GM13976 (cell line): Measurements from ENCODE around the gene MICU1.

Experiments used
- DNase-seq: peaks from one replicate; pipeline ENCODE4 v3.0.0; 2012; ENCODE audit warnings: low spot score
- in situ Hi-C: fragments of 300-500 bp; cut with MboI; formaldehyde crosslinking; loops from one replicate; pipeline ENCODE4 v1.12.0; 2022; ENCODE audit warnings: low sequenced_read_pairs, mixed read lengths, inconsistent platforms; ENCODE audit not compliant: unreplicated experiment
- TF ChIP-seq, protein P1 (sequence below): IDR thresholded peaks from 2 replicates; pipeline ENCODE4 v1.5.1; 2012; ENCODE audit warnings: borderline replicate concordance, mild to moderate bottlenecking; ENCODE audit not compliant: insufficient read depth; ENCODE audit errors: extremely low read depth, missing control alignments, control extremely low read depth

MICU1 gene

DNA sequence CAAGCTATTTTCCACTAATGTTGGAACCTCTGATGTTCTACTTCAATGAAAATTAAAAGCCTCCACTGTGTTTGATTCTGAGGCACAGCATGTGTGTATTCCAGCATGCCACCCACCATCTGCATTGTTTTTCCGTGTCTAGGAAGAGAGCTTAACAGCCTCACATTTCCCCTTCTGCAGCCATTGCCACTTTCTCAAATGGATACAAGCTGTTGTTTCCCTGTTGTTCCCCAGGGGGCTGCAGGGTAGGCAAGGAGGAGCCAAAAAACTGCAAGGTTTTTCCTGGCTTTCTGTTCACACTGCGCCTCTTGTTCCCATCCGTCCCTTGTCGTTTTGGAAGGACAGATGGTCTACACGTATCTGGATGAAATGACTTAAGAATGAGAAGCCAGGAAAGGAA, 198.9 kb downstream of the MICU1 start:
- no peak for DNase-seq
- in situ Hi-C loops, result no loop called here
- TF ChIP-seq, protein P1, sequence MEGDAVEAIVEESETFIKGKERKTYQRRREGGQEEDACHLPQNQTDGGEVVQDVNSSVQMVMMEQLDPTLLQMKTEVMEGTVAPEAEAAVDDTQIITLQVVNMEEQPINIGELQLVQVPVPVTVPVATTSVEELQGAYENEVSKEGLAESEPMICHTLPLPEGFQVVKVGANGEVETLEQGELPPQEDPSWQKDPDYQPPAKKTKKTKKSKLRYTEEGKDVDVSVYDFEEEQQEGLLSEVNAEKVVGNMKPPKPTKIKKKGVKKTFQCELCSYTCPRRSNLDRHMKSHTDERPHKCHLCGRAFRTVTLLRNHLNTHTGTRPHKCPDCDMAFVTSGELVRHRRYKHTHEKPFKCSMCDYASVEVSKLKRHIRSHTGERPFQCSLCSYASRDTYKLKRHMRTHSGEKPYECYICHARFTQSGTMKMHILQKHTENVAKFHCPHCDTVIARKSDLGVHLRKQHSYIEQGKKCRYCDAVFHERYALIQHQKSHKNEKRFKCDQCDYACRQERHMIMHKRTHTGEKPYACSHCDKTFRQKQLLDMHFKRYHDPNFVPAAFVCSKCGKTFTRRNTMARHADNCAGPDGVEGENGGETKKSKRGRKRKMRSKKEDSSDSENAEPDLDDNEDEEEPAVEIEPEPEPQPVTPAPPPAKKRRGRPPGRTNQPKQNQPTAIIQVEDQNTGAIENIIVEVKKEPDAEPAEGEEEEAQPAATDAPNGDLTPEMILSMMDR, result no peak

DNA sequence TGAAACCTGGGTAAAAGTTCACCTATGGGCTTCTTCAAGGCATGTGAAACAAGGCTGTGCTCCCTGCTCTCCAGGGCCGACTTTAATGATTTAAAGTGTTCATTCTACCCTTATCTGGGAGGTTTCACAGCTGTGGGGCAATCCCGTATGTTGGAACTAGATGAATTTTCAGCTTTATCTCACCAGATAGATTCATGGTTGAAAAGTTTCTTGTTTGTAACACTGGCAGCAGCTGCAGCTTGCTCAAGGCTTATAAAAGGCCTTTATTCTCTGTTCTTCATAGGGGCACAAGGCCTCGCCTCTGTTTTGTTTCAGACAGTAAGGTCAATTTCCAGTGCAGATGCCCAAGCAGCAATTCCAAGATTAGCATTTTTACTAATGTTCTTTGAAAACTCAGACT, 200.7 kb downstream of the MICU1 start:
- no peak for DNase-seq
- in situ Hi-C loops, result no loop called here
- TF ChIP-seq, protein P1, result no peak

DNA sequence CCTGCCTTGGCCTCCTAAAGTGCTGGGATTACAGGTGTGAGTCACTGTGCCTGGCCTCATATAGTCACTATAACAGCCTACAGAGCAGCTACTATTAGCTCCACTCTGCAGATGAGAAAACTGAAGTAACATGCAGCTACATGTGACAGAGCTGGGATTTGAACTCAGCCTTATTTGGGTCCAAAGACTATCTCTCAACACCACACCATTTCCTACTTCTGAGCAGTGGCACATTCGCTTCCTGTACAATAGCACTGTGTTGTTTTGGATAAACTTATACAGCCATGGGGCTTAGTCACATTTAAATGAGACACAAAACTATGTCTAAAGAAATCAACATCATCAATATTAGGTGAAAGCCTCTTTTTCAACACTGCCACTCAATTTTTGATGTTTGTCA, 201.3 kb downstream of the MICU1 start:
- in situ Hi-C loops, result no loop called here
- DNase-seq, result no peak
- TF ChIP-seq, protein P1, result no peak

DNA sequence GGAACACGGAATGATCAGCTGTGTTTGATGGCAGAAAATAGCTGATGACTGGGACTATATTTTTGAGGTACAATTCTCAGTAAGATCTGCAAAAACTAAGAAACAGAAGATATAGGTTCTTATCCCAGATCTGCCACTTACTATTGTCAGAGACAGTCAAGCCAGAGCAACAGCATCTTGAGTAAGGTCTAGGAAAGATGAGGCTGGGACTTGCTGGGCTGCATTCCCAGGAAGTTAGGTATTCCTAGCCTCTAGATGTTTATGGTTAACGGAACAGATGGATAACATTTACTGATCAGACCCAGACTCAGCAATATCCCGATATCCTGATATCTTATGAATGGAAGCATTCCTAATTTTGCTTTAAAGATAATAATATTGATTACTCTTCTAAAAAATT, 202.5 kb downstream of the MICU1 start:
- TF ChIP-seq, protein P1, result no peak
- DNase-seq, result no peak
- in situ Hi-C loops, result no loop called here

DNA sequence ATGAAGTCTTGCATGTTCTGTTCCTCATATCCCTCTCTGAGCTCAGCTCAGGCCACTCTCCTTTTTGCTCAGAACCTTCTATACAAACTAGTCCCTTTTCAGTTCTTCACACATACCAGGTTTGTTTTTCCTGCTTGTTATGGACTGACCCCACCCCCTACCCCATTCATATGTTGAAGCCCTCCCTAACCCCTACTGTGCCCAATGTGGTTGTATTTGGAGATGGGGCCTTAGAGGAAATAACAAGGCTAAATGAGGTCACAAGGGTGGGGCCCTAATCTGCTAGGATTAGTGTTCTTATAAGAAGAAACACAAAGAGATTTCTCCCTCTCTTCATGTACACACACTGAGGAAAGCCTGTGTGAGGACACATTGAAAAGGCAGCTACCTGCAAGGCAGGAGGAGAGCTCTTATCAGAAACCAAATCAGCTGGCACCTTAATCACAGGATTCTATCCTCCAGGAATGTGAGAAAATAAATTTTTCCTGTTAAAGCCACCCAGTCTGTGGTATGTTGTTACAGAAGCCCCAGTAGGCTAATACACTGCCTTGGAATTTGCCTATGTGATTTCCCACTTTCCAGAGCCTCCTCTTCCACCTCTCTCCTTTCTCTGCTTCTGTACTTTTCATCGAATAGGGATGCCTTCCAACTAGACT, 203.9 kb downstream of the MICU1 start:
- TF ChIP-seq, protein P1, result no peak
- in situ Hi-C loops, result no loop called here
- DNase-seq, result no peak

DNA sequence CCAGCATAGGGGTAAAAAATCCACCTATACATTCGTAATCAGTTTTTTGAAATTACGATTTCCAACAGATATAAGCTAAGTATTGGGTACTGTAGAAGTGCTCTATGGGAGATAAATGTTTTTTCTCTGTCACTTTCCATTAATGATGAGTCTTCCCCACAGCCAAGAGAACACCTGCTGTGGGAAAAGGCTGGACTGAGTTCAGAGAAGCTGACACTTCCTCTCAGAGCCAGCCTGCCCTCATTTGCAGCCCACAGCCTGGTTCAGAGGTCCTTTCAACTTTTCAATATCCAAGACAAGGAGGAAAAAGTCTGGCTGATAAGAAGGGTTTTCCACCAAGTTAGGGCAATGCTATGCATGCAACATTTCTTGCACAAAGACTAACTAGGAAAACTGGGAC, 206.6 kb downstream of the MICU1 start:
- TF ChIP-seq, protein P1, result no peak
- DNase-seq, result no peak
- in situ Hi-C loops, result no loop called here

DNA sequence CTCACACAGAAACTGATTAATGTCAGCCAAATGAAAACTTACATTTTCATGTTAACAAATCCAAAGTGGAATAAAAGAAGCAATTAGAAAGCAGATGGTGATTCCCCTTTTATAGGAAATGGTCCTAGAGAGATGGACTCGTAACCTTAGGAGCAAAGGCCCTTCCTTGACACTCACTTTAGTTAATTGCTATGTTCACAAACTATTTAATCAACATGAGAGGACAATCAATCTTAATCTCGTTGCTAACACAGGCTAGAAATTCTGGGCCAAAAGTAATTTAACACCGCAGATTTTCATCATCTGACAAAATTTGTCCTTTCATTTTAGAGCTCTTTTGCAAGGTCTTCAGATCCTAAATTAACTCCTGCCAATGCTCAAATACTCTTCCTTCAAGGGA, 207.2 kb downstream of the MICU1 start:
- no peak for DNase-seq
- TF ChIP-seq, protein P1, result no peak
- in situ Hi-C loops, result no loop called here
